Naive thymus-derived CD4-positive, alpha-beta T cell (primary cell): ENCODE measurements around the gene SLC6A13. TPM values are rescaled to one million over a fixed set of nuclear protein-coding genes. Genes with fewer than 3 reads are reported as not detected.

ENCODE experiments used
- ATAC-seq: fragments of 150-1000 bp; cut with Tn5 transposase; 2 replicates; pipeline ENCODE4 v1.10.0; 2021; ENCODE audit warnings: mild to moderate bottlenecking, moderate library complexity
- CTCF ChIA-PET: fragments of 350-600 bp; sonication (Branson Sonifier 250); formaldehyde crosslinking; loops from one replicate; lab custom pipeline; 2021; ENCODE audit warnings: antibody characterized with exemption; lab: Charles Lee
- POLR2A ChIA-PET: fragments of 350-600 bp; sonication (Branson Sonifier 250); formaldehyde crosslinking; loops from one replicate; lab custom pipeline; 2021; ENCODE audit warnings: antibody characterized with exemption, inconsistent platforms; lab: Charles Lee
- DNase-seq, 9 donors: peaks; one replicate each; pipeline versions ENCODE4 v3.0.0 to v3.0.0-alpha.2; 2020 to 2022; ENCODE audit warnings: mixed read lengths in 1 of 9
- H3K27ac ChIP-seq: one replicate; pipeline ENCODE4 v1.7.0; 2013; ENCODE audit warnings: mild to moderate bottlenecking, low read depth, low read length, moderate library complexity
- H3K27me3 ChIP-seq, 2 donors: one replicate each; pipeline ENCODE4 v1.7.0; 2013; ENCODE audit warnings: low read length in 2 of 2, mild to moderate bottlenecking in 2 of 2, moderate library complexity in 2 of 2; ENCODE audit not compliant: control insufficient read depth in 2 of 2, insufficient read depth in 2 of 2
- H3K36me3 ChIP-seq, 3 experiments: 1 replicate in 2 of 3; 2 replicates in 1 of 3; pipeline ENCODE4 v1.7.0; 2013; ENCODE audit warnings: low read length in 3 of 3, mild to moderate bottlenecking in 3 of 3, moderate library complexity in 1 of 3; ENCODE audit not compliant: insufficient read depth in 3 of 3, control insufficient read depth in 2 of 3
- H3K4me1 ChIP-seq, 2 donors: one replicate each; pipeline ENCODE4 v1.7.0; 2013; ENCODE audit warnings: low read length in 2 of 2, mild to moderate bottlenecking in 2 of 2, moderate library complexity in 1 of 2; ENCODE audit not compliant: control insufficient read depth in 2 of 2, insufficient read depth in 2 of 2
- H3K4me3 ChIP-seq: 2 replicates; pipeline ENCODE4 v1.7.0; 2013; ENCODE audit warnings: mild to moderate bottlenecking, low read length
- H3K9me3 ChIP-seq, 3 experiments: 1 replicate in 2 of 3; 2 replicates in 1 of 3; pipeline ENCODE4 v1.7.0; 2013; ENCODE audit warnings: low read length in 3 of 3; ENCODE audit not compliant: control insufficient read depth in 2 of 3
- H3K27ac Mint-ChIP-seq, 9 donors: one replicate each; pipeline ENCODE4 v1.8.0; 2020 to 2022; ENCODE audit warnings: mixed read lengths in 9 of 9, mild to moderate bottlenecking in 8 of 9, moderate library complexity in 5 of 9, inconsistent platforms in 2 of 9
- H3K27me3 Mint-ChIP-seq, 5 donors: one replicate each; pipeline ENCODE4 v1.8.0; 2021 to 2022; ENCODE audit warnings: mixed read lengths in 5 of 5, mild to moderate bottlenecking in 1 of 5
- H3K36me3 Mint-ChIP-seq, 5 donors: one replicate each; pipeline ENCODE4 v1.8.0; 2020 to 2022; ENCODE audit warnings: mixed read lengths in 5 of 5, mild to moderate bottlenecking in 3 of 5, inconsistent platforms in 1 of 5
- H3K4me1 Mint-ChIP-seq, 7 donors: one replicate each; pipeline ENCODE4 v1.8.0; 2020 to 2022; ENCODE audit warnings: mixed read lengths in 7 of 7, mild to moderate bottlenecking in 3 of 7, inconsistent platforms in 1 of 7
- H3K4me3 Mint-ChIP-seq, 10 donors: one replicate each; pipeline ENCODE4 v1.8.0; 2020 to 2022; ENCODE audit warnings: mild to moderate bottlenecking in 10 of 10, mixed read lengths in 10 of 10, moderate library complexity in 6 of 10, inconsistent platforms in 2 of 10
- H3K9me3 Mint-ChIP-seq, 11 donors: one replicate each; pipeline ENCODE4 v1.8.0; 2020 to 2022; ENCODE audit warnings: mixed read lengths in 11 of 11, mild to moderate bottlenecking in 4 of 11, inconsistent platforms in 1 of 11, moderate library complexity in 1 of 11
- intact Hi-C, 2 donors: fragments of 100-400 bp; cut with micrococcal nuclease; formaldehyde crosslinking; loops; one replicate each; pipeline ENCODE4 v1.15.1; 2023
- polyA plus RNA-seq, 2 donors: library from polyadenylated mRNA; unstranded; fragments of 300-500 nt; fragmentation: Illumina TruSeq; gene quantifications; one replicate each; pipeline ENCODE4 v1.2.3, GENCODE V29; 2021
- total RNA-seq, 6 experiments: library from RNA in 5 of 6; stranded (reverse) in 5 of 6; gene quantifications; 1 replicate in 5 of 6; 2 replicates in 1 of 6; pipeline ENCODE4 v1.2.3 and lab custom pipeline; 2021 to 2026

The SLC6A13 gene
- total and polyA plus RNA-seq, 7 experiments from 2014 or later: 0.61 to 1.5 (median 0.74) TPM; not detected in 3

DNA sequence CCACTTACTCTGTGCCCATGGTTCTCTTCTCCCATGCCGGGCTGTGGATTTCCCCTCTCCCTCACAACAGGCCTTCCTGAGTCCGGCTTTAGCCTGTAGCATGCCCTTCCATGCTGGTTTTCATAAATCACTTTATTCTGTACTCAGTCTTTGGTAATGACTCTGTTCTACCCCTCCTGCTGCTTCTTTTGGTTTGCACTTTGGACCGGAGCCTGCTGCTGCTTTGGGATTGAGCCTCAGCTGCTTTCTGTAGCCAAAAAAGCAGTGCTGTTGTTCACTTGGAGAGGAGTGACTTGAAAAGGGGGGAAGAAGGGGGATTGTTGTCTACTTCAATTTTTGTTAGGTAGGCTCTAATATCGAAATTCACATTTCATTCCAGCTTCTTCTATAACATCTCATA lies 8.5 kb upstream of the SLC6A13 start:
- Histone ChIP-seq H3K9me3 (no peaks in the 10 kb centered on the region), H3K4me1 (no peaks in the 10 kb centered on the region), H3K27ac (no peak overlapping the region), H3K4me3 (no peak overlapping the region), H3K27me3 (no peaks in the 10 kb centered on the region), H3K36me3 (no peaks in the 10 kb centered on the region)
- Mint-ChIP-seq H3K27me3 (peaks cover 0 to under 1% (median 0%) of the 10 kb centered on the region in 5 donors), H3K36me3 (peaks cover 0 to under 1% (median 0%) of the 10 kb centered on the region in 5 donors), H3K4me3 (no peak overlapping the region), H3K4me1 (no peaks in the 10 kb centered on the region), H3K9me3 (peaks cover 0 to 3% (median 0%) of the 10 kb centered on the region in 11 donors), H3K27ac (no peak overlapping the region)
- intact Hi-C loops: no loop called here
- POLR2A ChIA-PET: no interaction called here
- DNase-seq: no peak
- no peak for ATAC-seq
- CTCF ChIA-PET: no interaction called here

DNA sequence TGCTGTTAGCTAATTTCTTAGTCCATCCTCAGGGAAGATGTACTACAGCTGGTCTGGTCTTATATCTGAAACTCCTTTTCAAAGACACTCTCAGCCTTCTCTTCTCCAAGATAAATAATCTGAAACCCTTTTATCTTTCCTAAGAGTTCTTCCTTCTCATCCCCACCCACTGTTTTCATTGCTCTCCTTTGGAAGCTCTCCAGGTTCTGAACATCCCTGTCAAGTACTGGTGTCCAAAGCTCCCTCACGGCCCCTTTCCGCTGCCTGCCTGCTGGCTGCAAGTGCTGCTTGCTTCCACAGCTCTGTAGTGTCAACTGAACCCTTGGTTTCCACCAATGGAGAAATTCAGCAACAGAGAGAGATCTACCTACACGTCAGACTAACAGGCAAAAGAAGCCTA lies 6.6 kb upstream of the SLC6A13 start:
- Histone ChIP-seq H3K36me3 (no peaks in the 10 kb centered on the region), H3K27ac (no peak overlapping the region), H3K27me3 (no peaks in the 10 kb centered on the region), H3K9me3 (no peaks in the 10 kb centered on the region), H3K4me1 (peaks cover 0 to 4% of the 10 kb centered on the region in 2 donors), H3K4me3 (no peak overlapping the region)
- Mint-ChIP-seq H3K4me1 (peaks cover 0 to 19% (median 11%) of the 10 kb centered on the region in 7 donors), H3K27me3 (peaks cover 0 to 8% (median 0%) of the 10 kb centered on the region in 5 donors), H3K36me3 (no peaks in the 10 kb centered on the region), H3K9me3 (peaks cover 0 to 3% (median 0%) of the 10 kb centered on the region in 11 donors), H3K27ac (peak overlapping the region in 2 of 9 donors; percentile 19), H3K4me3 (no peak overlapping the region)
- DNase-seq (no peak), ATAC-seq (no peak)
- intact Hi-C loops: no loop called here
- ChIA-PET CTCF (interaction anchor here (0.6 kb wide), 1 partner anchor 616 kb away, joined by 3 read pairs; no protein-coding TSS in a partner anchor), POLR2A (no interaction called here)

DNA sequence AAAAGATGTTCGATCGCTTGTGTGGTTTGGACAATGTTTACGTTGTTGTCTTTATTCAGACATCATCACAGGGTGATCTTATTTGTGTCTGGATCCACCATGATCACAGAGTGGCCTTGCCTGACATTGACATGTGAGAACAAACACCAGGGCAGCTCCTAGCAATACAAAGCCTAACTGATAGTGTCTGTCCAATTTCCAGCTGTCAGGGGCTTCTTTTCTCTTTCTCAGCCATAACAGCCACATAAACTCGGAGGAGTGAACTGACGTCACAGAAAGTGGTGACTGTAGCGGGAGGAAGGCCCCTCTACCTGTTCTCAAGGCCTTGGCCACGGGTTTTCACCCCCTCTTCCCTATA lies 5.8 kb upstream of the SLC6A13 start:
- Histone ChIP-seq H3K36me3 (no peaks in the 10 kb centered on the region), H3K4me3 (no peak overlapping the region), H3K9me3 (no peaks in the 10 kb centered on the region), H3K27ac (no peak overlapping the region), H3K4me1 (peaks cover 0 to 9% of the 10 kb centered on the region in 2 donors), H3K27me3 (no peaks in the 10 kb centered on the region)
- no peaks in the 10 kb centered on the region for H3K36me3 Mint-ChIP-seq
- ChIA-PET CTCF (no interaction called here), POLR2A (no interaction called here)
- peak overlapping the region in 1 of 10 donors; percentile 32 for H3K4me3 Mint-ChIP-seq
- DNase-seq: no peak
- peak overlapping the region in 3 of 9 donors; percentile 0 to 72 (median 4) for H3K27ac Mint-ChIP-seq
- H3K9me3 Mint-ChIP-seq: peaks cover 0 to 3% (median 0%) of the 10 kb centered on the region in 11 donors
- ATAC-seq: no peak
- intact Hi-C loops: no loop called here
- H3K27me3 Mint-ChIP-seq: peaks cover 0 to 11% (median 0%) of the 10 kb centered on the region in 5 donors
- peaks cover 0 to 27% (median 16%) of the 10 kb centered on the region in 7 donors for H3K4me1 Mint-ChIP-seq

DNA sequence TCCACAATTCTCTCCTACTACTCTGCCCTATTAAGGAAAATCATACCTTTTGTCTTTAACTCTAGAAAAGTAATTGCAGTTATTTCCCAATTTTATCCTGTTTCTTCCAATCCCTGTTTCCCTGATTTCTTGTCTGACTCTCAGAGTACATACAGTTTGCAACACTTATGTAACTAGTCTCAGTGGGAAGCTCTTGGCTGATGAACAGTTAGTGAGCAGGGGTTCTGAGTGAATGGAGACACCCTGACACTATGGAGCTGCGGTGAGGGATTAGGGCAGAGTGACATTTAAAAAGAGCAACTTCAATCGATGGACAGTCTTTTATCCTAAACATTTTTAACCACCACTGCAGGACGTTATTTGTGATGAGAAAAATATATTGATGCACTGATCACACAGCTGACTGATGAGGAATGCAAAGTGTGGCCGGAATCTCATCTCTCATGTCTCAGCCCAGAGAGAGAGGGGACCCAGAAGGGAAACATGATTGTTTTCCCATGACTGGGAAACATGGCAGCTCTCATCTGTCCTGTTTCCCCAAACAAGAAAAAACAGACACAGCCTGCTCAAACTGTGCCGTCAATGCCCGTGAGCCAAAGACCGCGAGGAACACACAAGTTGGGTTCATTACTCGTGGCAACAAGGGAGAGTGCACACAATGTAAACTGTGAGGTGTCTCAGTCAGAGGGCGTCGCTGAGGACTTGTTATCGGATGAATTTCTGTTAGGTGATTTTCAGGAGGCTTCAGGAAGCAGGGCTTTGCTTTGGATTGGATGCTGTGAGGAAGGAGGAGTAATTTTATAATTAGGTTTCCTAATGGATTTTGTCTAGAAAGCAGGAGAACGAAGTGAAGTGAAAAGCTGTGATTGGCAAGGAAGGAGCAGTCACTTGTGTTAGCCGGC lies 5.2 kb upstream of the SLC6A13 start:
- Histone ChIP-seq H3K4me1 (peaks cover 0 to 9% of the 10 kb centered on the region in 2 donors), H3K36me3 (no peaks in the 10 kb centered on the region), H3K27ac (no peak overlapping the region), H3K4me3 (no peak overlapping the region), H3K27me3 (no peaks in the 10 kb centered on the region), H3K9me3 (no peaks in the 10 kb centered on the region)
- intact Hi-C loops: no loop called here
- ATAC-seq (no peak), DNase-seq (no peak)
- ChIA-PET POLR2A (no interaction called here), CTCF (no interaction called here)
- H3K4me1 Mint-ChIP-seq: peaks cover 0 to 32% (median 16%) of the 10 kb centered on the region in 7 donors
- peak overlapping the region in 1 of 10 donors; percentile 32 for H3K4me3 Mint-ChIP-seq
- H3K9me3 Mint-ChIP-seq: peaks cover 0 to 3% (median 0%) of the 10 kb centered on the region in 11 donors
- H3K36me3 Mint-ChIP-seq: no peaks in the 10 kb centered on the region
- H3K27ac Mint-ChIP-seq: peak overlapping the region in 4 of 9 donors; percentile 0 to 88 (median 42)
- peaks cover 0 to 11% (median 0%) of the 10 kb centered on the region in 5 donors for H3K27me3 Mint-ChIP-seq

DNA sequence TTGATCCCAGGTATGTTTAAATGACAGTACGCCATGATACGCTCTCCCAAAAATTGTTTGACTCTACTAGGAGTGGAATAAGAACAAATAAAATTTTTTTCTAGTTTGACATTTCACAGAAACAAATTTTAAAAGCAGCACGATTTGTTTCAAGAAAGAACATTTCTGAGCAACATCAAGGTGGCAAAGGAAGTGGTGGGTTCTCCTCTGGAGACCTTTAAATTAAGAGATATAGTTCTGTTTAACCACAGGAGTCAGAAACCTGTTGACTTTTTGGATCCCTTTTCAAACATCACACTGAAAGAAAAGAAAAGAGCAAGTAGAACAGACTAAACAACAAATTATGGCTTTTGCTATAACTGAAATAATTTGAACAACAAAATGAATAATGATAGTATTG lies 2.5 kb upstream of the SLC6A13 start:
- ChIA-PET POLR2A (interaction anchor here (0.6 kb wide), 1 partner anchor 105 kb away, joined by 3 read pairs; no protein-coding TSS in a partner anchor), CTCF (no interaction called here)
- DNase-seq (peak in 2 of 9 donors; percentile 16 to 24), ATAC-seq (no peak)
- intact Hi-C loops: no loop called here
- Histone ChIP-seq H3K4me1 (peaks cover 0 to 9% of the 10 kb centered on the region in 2 donors), H3K9me3 (no peaks in the 10 kb centered on the region), H3K36me3 (no peaks in the 10 kb centered on the region), H3K27ac (no peak overlapping the region), H3K27me3 (no peaks in the 10 kb centered on the region), H3K4me3 (no peak overlapping the region)
- Mint-ChIP-seq H3K4me1 (peaks cover 0 to 37% (median 16%) of the 10 kb centered on the region in 7 donors), H3K27me3 (peaks cover 0 to 11% (median under 1%) of the 10 kb centered on the region in 5 donors), H3K36me3 (no peaks in the 10 kb centered on the region), H3K4me3 (peak overlapping the region in 2 of 10 donors; percentile 44 to 66), H3K27ac (peak overlapping the region in 2 of 9 donors; percentile 22 to 69), H3K9me3 (peaks cover 0 to 3% (median 0%) of the 10 kb centered on the region in 11 donors)

DNA sequence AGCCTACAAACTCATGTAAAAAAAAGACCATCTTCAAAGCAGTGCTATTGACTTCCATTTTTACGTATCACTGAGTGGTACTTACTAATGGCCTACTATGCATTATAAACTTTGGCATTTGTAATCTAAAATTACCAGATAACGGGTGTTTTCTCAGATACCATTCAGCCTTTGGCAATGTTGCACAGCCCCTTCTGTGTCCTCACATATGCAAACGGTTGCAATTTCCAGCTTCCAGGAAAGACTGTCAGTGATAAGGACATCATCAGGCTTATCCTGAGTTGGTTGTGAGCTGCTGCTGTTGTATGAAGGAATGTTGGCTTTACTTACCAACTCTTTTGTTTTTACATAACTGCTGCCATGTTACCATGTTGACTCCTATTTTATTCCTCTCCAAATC lies 1.6 kb upstream of the SLC6A13 start:
- no peak overlapping the region for H3K27ac ChIP-seq
- CTCF ChIA-PET: no interaction called here
- Mint-ChIP-seq H3K27ac (peak overlapping the region in 2 of 9 donors; percentile 63 to 69), H3K4me1 (peaks cover 0 to 37% (median 16%) of the 10 kb centered on the region in 7 donors), H3K27me3 (peaks cover 0 to 15% (median 5%) of the 10 kb centered on the region in 5 donors), H3K9me3 (no peaks in the 10 kb centered on the region), H3K4me3 (peak overlapping the region in 2 of 10 donors; percentile 44 to 66), H3K36me3 (no peaks in the 10 kb centered on the region)
- peaks cover 0 to 9% of the 10 kb centered on the region in 2 donors for H3K4me1 ChIP-seq
- intact Hi-C loops: no loop called here
- H3K4me3 ChIP-seq: no peak overlapping the region
- no peaks in the 10 kb centered on the region for H3K27me3 ChIP-seq
- DNase-seq: no peak
- POLR2A ChIA-PET: interaction anchor here (0.6 kb wide), 1 partner anchor 106 kb away, joined by 3 read pairs; no protein-coding TSS in a partner anchor
- ATAC-seq: no peak
- no peaks in the 10 kb centered on the region for H3K36me3 ChIP-seq
- H3K9me3 ChIP-seq: no peaks in the 10 kb centered on the region
